SK-N-SH treated with all-trans-retinoic acid at 6 μM for 48 hours (cell line): ENCODE measurements around the gene TUT4.

Experiments used
- ATAC-seq: fragments of 200-7000 bp; cut with Tn5 transposase; 3 replicates; pipeline ENCODE4 v1.9.1; 2020; ENCODE audit warnings: mild to moderate bottlenecking, moderate library complexity
- ARNTL ChIP-seq: fragments of 450-650 bp; formaldehyde crosslinking; IDR thresholded peaks from 2 replicates; pipeline ENCODE4 v1.5.0; 2020; ENCODE audit warnings: low read depth, mild to moderate bottlenecking, moderate library complexity, borderline replicate concordance
- BACH2 ChIP-seq: fragments of 250-450 bp; sonication (Bioruptor Pico); IDR thresholded peaks from 2 replicates; pipeline ENCODE4 v1.9.0; 2021; ENCODE audit warnings: mild to moderate bottlenecking, borderline replicate concordance
- CREB5 ChIP-seq: fragments of 250-450 bp; sonication (Bioruptor Pico); IDR thresholded peaks from 2 replicates; pipeline ENCODE4 v1.5.1; 2020; ENCODE audit warnings: low read depth, mild to moderate bottlenecking, moderate library complexity
- CSDC2 ChIP-seq: fragments of 250-450 bp; sonication (Bioruptor Pico); IDR thresholded peaks from 2 replicates; pipeline ENCODE4 v1.5.0; 2020; ENCODE audit warnings: mild to moderate bottlenecking, moderate library complexity
- CSRNP3 ChIP-seq: fragments of 250-450 bp; sonication (Bioruptor Pico); IDR thresholded peaks from 2 replicates; pipeline ENCODE4 v1.5.1; 2021; ENCODE audit warnings: mild to moderate bottlenecking, moderate library complexity
- ESRRG ChIP-seq: fragments of 250-450 bp; sonication (Bioruptor Pico); IDR thresholded peaks from 2 replicates; pipeline ENCODE4 v1.6.1; 2021; ENCODE audit warnings: mild to moderate bottlenecking
- GLIS3 ChIP-seq: fragments of 250-450 bp; sonication (Bioruptor Pico); IDR thresholded peaks from 2 replicates; pipeline ENCODE4 v1.5.0; 2020; ENCODE audit warnings: mild to moderate bottlenecking, moderate library complexity
- OSR1 ChIP-seq: fragments of 250-450 bp; sonication (Bioruptor Pico); IDR thresholded peaks from 2 replicates; pipeline ENCODE4 v1.8.0; 2022; ENCODE audit warnings: moderate library complexity, mild to moderate bottlenecking, inconsistent platforms
- PATZ1 ChIP-seq: fragments of 250-450 bp; sonication (Bioruptor Pico); IDR thresholded peaks from 2 replicates; pipeline ENCODE4 v1.8.0; 2020; ENCODE audit warnings: mild to moderate bottlenecking, moderate library complexity, borderline replicate concordance
- POU6F1 ChIP-seq: fragments of 250-450 bp; sonication (Bioruptor Pico); IDR thresholded peaks from 2 replicates; pipeline ENCODE4 v1.8.0; 2021; ENCODE audit warnings: low read depth, mild to moderate bottlenecking, moderate library complexity, borderline replicate concordance
- PPARA ChIP-seq: fragments of 250-450 bp; sonication (Bioruptor Pico); IDR thresholded peaks from 2 replicates; pipeline ENCODE4 v1.5.0; 2020; ENCODE audit warnings: mild to moderate bottlenecking, borderline replicate concordance
- RARB ChIP-seq: fragments of 250-450 bp; sonication (Bioruptor Pico); IDR thresholded peaks from 2 replicates; pipeline ENCODE4 v1.8.0; 2021; ENCODE audit warnings: mild to moderate bottlenecking, moderate library complexity
- SNAI2 ChIP-seq: fragments of 250-450 bp; sonication (Bioruptor Pico); IDR thresholded peaks from 2 replicates; pipeline ENCODE4 v1.5.0; 2020; ENCODE audit warnings: mild to moderate bottlenecking, moderate library complexity
- TCF4 ChIP-seq: fragments of 250-450 bp; sonication (Bioruptor Pico); IDR thresholded peaks from 2 replicates; pipeline ENCODE4 v1.8.0; 2021; ENCODE audit warnings: mild to moderate bottlenecking, moderate library complexity, borderline replicate concordance
- TOX ChIP-seq: fragments of 250-450 bp; sonication (Bioruptor Pico); IDR thresholded peaks from 2 replicates; pipeline ENCODE4 v1.8.0; 2021; ENCODE audit warnings: mild to moderate bottlenecking, moderate library complexity, borderline replicate concordance
- TSHZ2 ChIP-seq: fragments of 250-450 bp; sonication (Bioruptor Pico); IDR thresholded peaks from 2 replicates; pipeline ENCODE4 v1.5.0; 2020; ENCODE audit warnings: mild to moderate bottlenecking, moderate library complexity
- ZC3H10 ChIP-seq: fragments of 250-450 bp; sonication (Bioruptor Pico); IDR thresholded peaks from 2 replicates; pipeline ENCODE4 v1.5.1; 2021; ENCODE audit warnings: mild to moderate bottlenecking, moderate library complexity
- ZNF565 ChIP-seq: fragments of 450-650 bp; formaldehyde crosslinking; conservative IDR thresholded peaks from 2 replicates; pipeline ENCODE4 v1.5.0; 2020; ENCODE audit warnings: low read depth, mild to moderate bottlenecking, moderate library complexity
- ZNF70 ChIP-seq: fragments of 450-650 bp; formaldehyde crosslinking; IDR thresholded peaks from 2 replicates; pipeline ENCODE4 v1.5.0; 2020; ENCODE audit warnings: mild to moderate bottlenecking, moderate library complexity
- ZNF8 ChIP-seq: fragments of 450-650 bp; formaldehyde crosslinking; IDR thresholded peaks from 2 replicates; pipeline ENCODE4 v1.5.0; 2020; ENCODE audit warnings: mild to moderate bottlenecking, moderate library complexity

Gene TUT4

GRCh38 chr1:52511851-52512615 lies 40.9 kb downstream of the TUT4 start (continued):
- TF ChIP-seq TCF4 (CRISPR knock-in tag) (no peak), TOX (CRISPR knock-in tag) (no peak), RARB (CRISPR knock-in tag) (no peak), CSDC2 (no peak), GLIS3 (CRISPR knock-in tag) (no peak)

GRCh38 chr1:52511439-52511838 lies 41.5 kb downstream of the TUT4 start:
- no peak for ATAC-seq
- TF ChIP-seq TCF4 (CRISPR knock-in tag) (no peak), SNAI2 (CRISPR knock-in tag) (no peak), ESRRG (no peak), PPARA (CRISPR knock-in tag) (no peak), BACH2 (CRISPR knock-in tag) (no peak), ZNF70 (no peak), GLIS3 (CRISPR knock-in tag) (no peak), OSR1 (CRISPR knock-in tag) (no peak), ZNF8 (no peak), TOX (CRISPR knock-in tag) (no peak), POU6F1 (CRISPR knock-in tag) (no peak), ARNTL (CRISPR knock-in tag) (no peak), CSRNP3 (no peak), PATZ1 (CRISPR knock-in tag) (no peak)

GRCh38 chr1:52506920-52507546 lies 45.9 kb downstream of the TUT4 start:
- TF ChIP-seq CREB5 (CRISPR knock-in tag) = no peak
- TF ChIP-seq PATZ1 (CRISPR knock-in tag) = no peak
- no peak for TF ChIP-seq ZNF70
- TF ChIP-seq ESRRG = no peak
- ATAC-seq = no peak

GRCh38 chr1:52506349-52506748 lies 46.5 kb downstream of the TUT4 start:
- no peak for ATAC-seq
- TF ChIP-seq GLIS3 (CRISPR knock-in tag) (no peak), ZC3H10 (no peak), PPARA (CRISPR knock-in tag) (no peak), ESRRG (no peak), ZNF565 (CRISPR knock-in tag) (no peak), CSDC2 (no peak), TSHZ2 (CRISPR knock-in tag) (no peak), CREB5 (CRISPR knock-in tag) (no peak), PATZ1 (CRISPR knock-in tag) (no peak)
